Stimulated activated CD8-positive, alpha-beta memory T cell treated with anti-CD3 and anti-CD28 coated beads, Interleukin-2, amount 100 ng/mL, for 48 hours (primary cell): ENCODE results near the gene RAB17.

ENCODE experiments used
- DNase-seq, 2 donors: peaks; one replicate each; pipeline ENCODE4 v3.0.0-alpha.2; 2020; ENCODE audit warnings: low read depth in 2 of 2

Gene RAB17

DNA sequence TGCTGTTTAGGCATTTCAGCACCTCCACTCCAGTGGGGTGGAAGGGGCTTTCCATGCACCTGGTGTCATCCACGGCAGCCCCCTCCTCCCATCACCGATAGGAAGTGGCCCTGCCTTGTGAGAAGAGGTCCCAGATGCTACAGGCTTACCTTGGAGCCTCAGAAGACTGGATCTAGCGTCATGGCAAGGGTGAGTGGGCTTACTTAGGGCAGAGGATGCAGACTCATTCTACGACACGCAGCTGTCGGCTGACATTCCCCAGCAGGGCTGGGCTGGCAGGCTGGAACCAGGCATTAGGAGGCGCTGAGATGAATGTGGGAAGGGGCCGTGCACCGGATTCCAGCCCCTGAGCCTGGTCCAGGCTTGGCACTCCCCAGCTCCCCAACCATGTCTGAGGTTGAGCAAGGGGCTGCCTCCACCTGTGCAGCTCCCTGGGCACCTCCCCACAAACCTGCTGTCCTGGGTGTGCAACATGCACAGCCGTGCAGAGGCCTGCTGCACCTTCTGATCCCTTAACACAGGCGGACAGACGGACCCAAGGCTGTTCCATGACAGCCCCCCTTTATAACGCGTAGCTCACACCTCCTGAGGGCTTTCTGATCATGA is 25.9 kb downstream of the RAB17 start:
- DNase-seq: no peak

DNA sequence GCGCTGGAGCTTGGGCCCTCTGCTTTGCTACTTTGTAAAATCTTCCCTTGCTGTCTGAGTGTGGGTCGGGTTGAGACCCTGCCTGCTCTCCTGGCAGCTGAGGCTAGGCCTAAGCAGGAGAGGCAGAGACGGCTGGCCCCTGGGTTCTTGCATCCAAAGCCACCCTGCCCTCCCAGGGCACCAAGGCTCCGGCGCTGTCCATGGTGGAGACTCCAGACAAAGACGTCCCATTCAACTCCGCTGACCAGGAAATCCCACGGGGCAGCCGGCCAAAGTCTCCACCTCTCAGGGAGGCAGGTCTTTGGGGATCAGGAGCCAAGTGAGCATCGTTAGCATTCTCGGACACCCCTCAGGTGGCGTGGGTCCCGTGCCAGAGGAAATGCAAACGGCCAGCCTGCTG is 26.7 kb downstream of the RAB17 start:
- no peak for DNase-seq

DNA sequence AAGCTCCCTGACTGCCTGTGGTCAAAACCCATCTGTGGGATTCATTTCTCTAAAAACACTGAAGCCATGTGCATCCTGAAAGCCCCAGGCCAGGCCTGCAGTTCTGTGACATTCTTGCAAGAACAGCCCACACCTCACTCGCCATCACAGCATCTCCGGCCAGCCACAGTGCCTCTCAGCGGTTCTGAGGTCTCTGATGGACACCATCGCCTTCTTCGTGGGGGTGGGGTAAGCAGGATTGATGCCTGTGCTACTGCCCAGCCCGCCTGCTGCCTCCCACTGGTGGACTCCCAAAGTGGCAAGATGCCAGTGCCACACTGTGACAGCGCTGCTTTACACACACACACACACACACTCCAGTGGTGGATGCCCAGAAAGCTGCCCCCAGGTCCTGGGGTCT is 29.3 kb downstream of the RAB17 start:
- DNase-seq: no peak

DNA sequence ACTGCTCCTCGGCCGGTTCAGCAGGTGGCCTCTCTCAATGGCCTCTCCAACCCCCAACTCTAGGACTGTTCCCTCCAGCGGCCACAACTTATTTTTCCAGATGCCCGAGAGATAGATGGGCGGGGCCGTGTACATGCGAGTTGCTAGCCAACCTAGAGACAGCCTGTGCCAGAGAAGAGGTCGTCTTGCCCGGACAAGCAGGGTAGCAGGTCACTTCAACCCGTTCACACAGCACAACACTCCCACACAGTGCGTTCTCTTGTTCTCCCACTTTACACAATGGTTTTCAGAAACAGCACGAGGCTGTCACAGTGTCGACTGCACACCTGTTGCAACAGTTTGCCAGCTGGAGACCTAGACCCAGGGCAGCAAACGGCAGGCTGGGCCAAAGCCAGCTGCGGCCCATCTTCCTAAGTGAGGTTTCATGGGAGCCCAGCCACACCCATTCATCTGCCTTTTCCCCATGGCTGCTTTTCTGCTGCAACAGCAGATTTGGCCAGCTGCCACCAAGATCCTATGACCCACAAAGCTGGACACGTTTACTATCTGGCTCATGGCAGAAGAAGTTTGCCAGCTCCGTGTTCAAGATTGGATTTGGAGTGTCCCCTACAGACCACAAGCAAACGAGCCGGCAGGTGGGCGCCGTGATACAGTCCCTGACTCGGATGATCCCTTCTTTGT is 31.4 kb downstream of the RAB17 start:
- no peak for DNase-seq

DNA sequence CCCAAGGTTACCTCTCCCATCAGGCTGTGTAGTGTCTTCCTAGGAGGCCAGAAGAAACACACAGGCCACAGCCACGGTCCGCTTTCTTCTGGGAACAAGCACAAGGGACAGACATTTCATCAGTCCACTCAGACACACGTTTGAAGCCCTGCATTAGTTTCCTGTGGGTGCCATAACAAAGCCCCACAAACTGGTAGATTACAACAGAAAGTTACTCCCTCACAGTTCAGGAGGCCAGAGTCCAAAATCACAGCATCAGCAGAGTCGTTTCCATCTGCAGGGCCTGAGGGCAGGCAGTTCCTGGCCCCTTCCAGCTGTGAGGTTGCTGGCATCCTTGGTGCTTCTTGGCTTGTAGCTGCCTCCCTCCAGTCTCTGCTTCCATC is 32.9 kb downstream of the RAB17 start:
- no peak for DNase-seq

DNA sequence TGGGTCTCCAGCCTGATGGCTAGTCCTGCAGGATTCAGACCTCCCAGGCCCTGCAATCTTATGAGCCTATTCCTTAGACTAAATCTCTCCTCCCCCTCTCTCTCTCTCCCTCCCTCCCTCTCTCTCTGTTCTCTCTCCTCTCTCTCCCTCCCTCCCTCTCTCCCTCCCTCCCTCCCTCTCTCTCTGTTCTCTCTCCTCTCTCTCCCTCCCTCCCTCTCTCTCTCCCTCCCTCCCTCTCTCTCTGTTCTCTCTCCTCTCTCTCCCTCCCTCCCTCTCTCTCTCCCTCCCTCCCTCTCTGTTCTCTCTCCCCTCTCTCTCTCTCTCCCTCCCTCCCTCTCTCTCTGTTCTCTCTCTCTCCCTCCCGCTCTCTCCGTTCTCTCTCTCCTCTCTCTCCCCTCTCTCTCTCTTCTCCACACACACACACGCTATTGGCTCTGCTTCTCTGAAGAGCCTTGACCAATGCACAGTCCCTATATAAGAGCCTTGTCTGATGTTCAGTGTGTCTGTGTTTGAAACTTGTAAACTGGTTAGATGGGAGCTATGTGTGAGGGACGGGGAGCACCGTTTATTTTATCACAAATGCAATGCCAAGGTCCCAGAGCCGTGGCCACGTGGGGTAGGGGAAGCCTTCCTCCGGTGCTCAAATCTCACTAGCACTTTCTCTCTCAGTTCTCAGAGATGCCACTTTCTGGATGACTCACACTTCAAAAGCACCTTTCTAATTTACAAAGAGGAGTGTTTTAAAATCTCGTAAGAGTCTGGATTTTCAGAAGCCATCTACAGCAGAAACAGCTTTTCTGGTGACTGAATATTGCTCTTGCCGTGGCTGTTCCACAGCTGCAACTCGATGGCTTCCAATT is 33.5 kb downstream of the RAB17 start:
- peak in 1 of 2 donors; percentile 12 for DNase-seq

DNA sequence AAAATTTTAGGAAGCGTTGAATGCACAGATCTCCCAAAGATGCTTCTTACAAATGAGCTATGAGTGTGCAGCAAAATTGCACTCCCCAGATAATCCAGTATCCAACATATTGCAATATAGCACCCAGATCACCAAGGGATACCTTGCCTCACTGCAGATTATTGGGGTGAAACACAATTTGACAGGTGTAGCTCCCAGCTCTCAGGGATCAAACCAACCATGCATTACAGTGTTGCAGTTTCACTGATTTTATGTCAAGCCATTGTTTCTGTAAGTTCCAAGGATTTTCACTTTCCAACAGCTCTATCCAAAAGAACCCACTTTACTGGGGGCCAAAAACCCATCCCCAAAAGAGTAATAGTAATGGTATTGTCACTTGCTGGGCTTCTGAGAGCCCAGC is 35.0 kb downstream of the RAB17 start:
- no peak for DNase-seq

DNA sequence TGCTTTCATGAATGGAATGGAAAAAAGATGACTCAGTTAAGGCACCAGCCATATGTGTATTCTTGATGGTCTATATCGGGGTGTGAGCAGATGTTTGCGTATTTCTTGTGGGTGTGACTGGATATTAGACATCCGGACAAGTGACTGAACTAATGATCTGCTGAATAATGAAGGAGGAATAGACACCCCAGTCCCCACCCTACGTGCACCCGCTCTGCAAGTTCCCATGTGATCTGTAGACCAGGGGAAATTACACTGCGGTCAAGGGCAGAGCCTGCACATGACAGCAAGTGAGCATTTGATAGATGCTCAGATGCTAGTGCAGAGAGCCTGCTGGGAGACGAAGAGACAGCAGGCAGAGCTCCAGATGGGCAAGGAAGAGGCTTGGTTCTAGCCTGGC is 36.6 kb downstream of the RAB17 start:
- no peak for DNase-seq

DNA sequence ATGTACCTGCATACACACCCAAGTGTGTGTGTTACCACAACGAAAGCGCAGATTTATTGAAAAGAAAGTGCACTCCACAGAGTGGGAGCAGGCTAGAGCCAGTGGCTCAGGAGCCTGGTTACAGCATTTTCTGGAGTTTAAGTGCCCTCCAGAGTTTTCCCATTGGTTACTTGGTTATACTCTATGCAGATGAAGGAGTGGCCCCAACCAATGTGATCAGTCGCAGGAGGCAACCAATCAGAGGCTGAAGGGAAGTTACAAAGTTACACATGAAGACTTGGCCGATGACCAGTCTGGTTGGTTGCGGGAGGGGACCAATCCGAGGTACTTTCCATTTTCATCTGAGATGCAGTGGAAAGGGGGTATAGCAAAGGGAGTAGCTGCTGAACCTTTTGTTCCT is 37.6 kb downstream of the RAB17 start:
- no peak for DNase-seq

DNA sequence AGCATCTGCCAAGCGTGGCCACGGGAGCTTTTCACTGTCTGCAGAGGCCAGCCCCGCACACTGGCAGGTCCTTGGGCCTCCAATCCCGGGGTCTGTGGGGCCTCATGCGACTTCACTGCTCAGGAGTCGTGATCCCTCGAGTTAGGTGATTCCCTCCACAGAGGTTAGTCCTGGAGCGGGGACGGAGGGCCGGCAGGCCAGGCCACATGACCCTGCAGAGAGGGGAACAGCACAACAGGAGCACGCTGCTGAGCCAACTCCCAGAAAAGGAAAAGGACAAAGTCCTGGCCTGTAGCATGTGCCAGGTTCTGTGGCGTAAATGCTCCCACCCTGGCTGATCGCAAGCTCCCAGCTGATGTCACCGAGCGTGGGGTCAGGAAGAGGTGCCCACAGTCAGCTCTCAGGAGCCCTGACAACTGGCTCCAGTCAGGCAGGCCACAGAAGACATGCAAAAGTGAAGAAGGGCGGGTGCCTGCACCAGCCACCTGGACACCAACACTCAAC is 39.4 kb downstream of the RAB17 start:
- DNase-seq: no peak

DNA sequence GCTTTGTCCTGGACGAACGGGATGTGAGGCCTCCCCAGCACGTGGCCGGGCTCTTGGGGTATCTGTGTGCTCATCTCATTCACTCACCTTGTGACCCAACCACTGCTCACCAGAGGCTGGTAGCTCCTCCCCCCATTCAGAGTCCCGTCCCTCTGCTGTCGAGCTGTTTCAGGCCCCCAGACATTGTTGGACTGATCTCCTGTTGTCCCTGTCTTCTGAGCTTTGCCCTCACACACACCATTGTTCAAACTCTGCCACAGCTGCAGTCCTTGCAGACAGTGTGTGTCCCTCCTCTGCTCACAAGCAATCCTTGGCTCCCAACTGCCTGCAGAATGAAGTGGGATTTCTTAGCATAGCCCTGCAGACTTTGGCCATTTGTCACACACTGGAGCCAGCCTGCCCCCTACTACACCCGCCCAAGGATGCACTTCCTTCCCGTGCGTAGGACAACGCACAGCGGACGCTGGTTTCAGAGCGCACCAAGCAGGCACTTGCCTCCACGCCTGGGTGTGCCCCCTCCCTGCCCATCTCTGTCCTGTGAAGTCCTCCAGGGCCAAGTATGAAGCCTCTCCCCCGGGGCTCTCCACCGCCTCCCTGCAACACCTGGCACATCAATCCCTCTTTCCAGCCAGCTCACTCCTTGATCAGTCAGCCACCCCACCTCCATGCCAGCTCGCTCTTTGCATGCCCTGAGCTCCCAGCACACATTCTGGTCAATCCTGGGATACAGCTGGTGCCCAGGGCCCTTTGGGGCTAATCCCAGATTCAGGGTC is 40.7 kb downstream of the RAB17 start:
- no peak for DNase-seq

DNA sequence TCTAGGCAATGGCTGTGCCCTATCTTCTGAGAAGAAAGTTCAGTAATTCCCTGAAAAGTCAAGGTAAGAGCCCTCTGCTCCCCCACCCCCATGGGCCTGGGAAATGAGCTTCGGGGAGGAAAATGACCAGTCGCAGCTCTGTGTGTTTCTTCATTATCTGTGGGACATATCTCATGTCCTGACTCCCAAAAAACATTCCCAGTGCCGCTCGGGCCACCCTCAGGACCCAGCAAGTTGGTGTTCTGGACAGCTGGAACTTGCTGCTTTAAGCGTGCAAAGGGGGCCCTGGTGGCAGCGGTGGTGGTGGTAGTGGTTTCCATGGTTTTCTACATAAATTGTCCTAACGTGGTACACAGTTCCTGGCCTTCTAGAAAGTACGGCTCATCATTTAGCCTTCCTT is 41.3 kb downstream of the RAB17 start:
- no peak for DNase-seq

DNA sequence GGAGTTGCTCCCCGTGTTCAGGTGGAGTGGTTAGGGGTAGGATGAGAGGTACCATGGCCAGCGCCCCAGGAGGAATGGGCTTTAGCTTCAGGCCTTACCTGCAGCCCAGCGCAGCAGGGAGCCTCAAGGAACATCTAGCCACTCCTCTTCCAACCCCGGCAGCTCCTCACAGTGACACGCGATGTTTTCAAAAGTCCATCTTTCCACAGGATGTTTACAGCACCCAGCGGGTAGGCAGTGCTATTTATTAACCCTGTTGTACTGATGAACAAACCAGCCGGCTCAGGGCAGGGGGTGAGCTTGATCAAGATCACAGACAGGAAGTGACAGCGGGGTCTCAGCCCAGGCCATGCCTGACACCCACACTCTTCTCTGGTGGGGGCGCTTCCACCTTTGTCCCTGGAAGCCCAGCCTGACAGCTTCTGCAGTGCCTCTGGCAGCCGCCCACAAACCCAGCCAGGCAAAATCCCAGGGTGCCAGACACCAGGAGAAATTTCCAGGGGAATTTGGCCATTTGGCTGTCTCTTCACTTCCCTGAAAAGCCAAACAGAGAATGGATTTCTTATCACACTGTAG is 42.6 kb downstream of the RAB17 start:
- no peak for DNase-seq

DNA sequence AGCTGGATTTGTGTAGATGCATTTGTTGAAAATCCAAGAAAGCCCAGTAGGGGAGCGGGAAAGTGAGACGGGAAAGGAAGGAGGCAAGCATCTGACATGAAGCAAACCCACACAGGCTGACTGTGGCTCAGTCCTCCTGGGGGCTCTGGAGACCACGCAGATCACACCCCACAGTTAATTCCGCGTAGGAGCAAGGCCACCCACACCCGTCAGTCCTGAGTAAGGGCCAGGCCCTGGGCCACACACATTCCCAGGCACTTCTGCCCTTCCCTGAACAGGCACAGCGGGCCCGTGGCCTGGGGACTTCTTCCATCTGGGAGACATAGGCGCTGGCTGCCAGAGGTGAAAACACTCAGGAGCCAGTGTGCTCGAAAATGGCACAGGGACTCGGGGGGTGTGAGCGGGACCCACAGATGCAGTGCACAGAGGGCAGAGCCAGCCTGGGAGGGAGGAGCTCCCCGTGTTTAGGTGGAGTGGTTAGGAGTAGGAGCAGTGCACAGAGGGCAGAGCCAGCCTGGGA is 43.6 kb downstream of the RAB17 start:
- no peak for DNase-seq

DNA sequence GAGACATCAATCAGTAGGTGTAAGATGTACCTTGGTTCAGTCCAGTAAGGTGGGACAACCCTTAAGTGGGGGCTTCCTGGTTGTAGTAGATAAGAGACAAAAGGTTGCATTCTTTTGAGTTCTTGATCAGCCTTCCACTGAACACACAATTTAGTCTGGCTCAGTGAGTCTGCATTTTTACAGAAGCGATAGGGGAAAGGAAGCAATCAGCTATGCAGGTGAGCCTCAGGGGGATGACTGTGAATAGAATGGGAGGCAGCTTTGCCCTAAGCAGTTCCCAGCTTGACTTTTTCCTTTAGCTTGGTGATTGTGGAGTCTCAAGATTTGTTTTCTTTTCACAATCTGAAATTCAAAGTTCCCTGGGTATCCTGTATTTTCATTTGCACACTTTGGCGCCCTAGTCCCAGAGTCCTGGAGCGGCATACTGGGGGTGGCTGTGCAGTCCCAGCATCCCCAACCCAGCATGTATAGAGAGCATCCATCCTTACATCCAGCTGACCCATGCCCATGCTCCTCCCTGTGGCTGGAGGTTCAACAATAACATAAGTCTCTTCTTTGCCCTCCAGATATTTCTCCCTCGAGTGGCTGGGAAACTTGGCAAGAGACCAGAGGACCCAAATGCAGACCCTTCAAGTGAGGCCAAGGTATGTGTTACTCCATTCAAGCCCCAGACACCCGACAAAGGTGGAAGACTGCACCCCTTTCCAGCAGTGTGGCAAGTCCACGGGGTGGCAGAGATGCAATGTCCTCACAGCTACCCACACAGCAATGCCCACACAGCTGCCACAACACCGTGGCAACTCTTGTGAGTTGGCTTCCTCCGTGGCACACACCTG is 44.3 kb downstream of the RAB17 start:
- no peak for DNase-seq

DNA sequence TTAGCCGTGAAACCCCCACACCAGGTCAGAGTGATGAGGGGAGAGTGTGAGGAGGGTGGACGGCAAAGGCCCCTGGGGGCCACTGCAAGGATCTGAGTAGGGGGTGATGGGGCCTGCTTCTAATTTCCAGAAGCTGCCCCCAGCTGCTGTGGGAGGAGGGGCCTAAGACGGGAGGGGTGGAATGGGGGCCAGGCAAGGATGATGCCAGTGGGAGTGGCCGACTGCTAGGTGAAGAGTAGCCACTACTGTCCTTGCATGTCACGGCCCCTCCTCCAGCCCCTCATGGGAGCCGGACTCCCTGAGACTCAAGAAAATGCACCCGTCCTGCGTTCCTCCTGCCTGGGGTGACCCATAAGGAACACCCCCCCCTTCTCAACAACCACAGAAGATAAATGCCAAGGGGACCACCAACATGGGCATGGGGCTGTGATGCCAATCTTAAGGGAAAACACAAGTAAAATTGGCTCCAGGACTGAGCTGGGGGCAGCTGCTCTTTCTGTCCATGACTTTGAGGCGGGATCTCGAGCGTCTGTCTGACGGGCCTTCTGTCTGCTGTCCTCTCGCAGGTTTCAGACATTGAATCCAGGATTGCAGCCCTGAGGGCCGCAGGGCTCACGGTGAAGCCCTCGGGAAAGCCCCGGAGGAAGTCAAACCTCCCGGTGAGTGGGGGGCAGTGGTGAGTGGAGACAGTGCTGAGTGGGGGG is 48.4 kb downstream of the RAB17 start:
- no peak for DNase-seq

DNA sequence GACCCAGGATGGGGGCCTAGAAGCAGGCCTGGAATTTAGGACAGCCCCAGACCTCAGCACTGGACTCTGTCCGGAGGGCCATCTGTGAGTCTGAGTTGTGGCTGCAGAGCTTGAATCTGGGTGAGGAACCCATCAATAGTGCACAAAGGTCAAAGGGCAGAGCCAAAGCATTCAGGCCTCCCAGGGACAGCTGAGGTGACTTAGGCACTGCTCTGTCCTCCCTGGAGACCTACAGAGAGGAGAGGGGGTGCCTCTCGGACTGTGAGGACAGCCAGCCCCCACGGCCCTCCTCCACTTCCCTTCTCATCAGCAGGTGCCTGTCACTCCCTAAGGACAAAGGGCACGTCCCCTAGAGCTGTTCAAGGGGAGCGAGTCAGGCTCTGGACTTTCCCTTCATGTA is 49.3 kb downstream of the RAB17 start:
- no peak for DNase-seq

DNA sequence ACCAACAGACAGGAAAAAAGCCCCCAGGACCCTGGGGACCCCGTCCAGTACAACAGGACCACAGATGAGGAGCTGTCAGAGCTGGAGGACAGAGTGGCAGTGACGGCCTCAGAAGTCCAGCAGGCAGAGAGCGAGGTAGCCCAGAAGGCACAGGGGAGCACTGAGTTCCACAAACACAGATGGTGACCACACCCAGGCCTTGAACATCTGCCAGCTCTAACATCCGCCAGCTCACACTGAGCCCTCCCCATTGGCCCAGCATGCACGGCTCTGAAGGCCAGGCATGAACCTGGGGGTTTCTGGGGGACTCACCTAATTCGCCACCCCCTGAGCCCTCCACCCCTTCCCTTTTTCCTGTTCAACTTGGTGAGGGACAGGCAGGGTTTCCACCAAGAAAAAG is 49.7 kb downstream of the RAB17 start:
- no peak for DNase-seq

DNA sequence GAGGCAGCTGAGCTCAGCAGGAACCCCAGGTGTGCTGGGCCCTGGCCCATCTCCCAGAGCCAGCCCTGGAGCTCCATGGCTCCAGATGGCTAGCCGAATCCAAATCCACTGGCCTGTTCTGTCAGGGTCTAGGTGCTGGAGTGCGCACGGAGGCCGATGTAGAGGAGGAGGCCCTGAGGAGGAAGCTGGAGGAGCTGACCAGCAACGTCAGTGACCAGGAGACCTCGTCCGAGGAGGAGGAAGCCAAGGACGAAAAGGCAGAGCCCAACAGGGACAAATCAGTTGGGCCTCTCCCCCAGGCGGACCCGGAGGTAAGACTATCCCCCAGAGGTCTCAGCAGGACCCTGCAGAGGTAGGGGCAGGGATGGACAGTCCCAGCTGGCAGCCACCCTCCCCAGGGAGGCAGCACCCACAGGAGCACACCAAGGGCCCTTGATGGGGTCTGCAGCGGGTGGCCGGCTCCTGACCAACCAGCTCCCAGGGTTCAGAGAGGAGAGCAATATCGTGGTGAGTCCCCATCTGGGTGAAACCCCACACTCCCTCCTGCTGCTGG is 50.2 kb downstream of the RAB17 start:
- DNase-seq: no peak

DNA sequence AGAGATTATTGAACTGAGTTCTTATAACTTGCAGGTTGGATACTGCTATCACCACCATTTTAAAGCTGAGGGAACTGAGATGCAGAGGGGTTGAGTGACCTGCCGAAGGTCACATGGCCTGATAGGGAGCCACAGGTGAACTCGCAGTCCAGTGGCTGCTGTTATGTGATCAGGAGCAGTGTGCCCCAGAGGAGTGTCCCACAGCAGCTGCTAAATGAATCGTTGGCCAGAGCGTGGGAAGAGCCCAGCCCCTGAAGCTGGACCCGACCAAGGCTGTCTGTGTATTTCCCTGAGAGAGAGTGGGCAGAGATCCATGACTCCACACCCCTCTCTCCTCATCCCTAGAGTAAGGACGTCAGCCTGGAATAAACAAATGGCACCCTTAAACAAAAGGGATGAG is 50.9 kb downstream of the RAB17 start:
- DNase-seq: no peak
